Measurements from ENCODE around the gene ADGRG1. TPM values are rescaled to one million over a fixed set of nuclear protein-coding genes. Genes with fewer than 3 reads are reported as not detected.

ADGRG1 gene
- total RNA-seq, 1 experiment from 2014 or later, result 2.0 TPM

GRCh38 chr16:57624806-57625500 lies 3.5 kb upstream of the ADGRG1 start:
- ChIA-PET POLR2A (no interaction called here), CTCF (no interaction called here)
- Mint-ChIP-seq H3K4me1 (peaks cover 36% of the 10 kb centered on the region), H3K9me3 (no peaks in the 10 kb centered on the region), H3K4me3 (no peak overlapping the region), H3K27me3 (ENCODE audit: low read depth) (no peaks in the 10 kb centered on the region; the same call in 1 of the 2 replicates), H3K36me3 (no peaks in the 10 kb centered on the region), H3K27ac (no peak overlapping the region)
- DNase-seq (ENCODE audit: low spot score) (no peak), ATAC-seq (no peak)
- TF ChIP-seq ESRRA (CRISPR knock-in tag; IDR thresholded peaks at IDR 0.05; ENCODE audit: borderline replicate concordance) (no peak), TCF7 (CRISPR knock-in tag; IDR thresholded peaks at IDR 0.05; ENCODE audit: low read depth) (no peak), FOXK1 (CRISPR knock-in tag; IDR thresholded peaks at IDR 0.05) (no peak), ZNF416 (CRISPR knock-in tag; IDR thresholded peaks at IDR 0.05) (no peak), CREB1 (CRISPR knock-in tag; IDR thresholded peaks at IDR 0.05) (no peak), ATF1 (CRISPR knock-in tag; IDR thresholded peaks at IDR 0.05) (no peak), AR (CRISPR knock-in tag; IDR thresholded peaks at IDR 0.05) (no peak), MYBL2 (CRISPR knock-in tag; IDR thresholded peaks at IDR 0.05) (no peak), KAT7 (CRISPR knock-in tag; IDR thresholded peaks at IDR 0.05; ENCODE audit: borderline replicate concordance) (no peak), IRF1 (CRISPR knock-in tag; IDR thresholded peaks at IDR 0.05) (no peak), ZNF281 (CRISPR knock-in tag; IDR thresholded peaks at IDR 0.05) (no peak), NR2C2 (CRISPR knock-in tag; IDR thresholded peaks at IDR 0.05) (no peak), NR1H2 (CRISPR knock-in tag; IDR thresholded peaks at IDR 0.05) (no peak)

- Mint-ChIP-seq H3K4me3 (no peak overlapping the region), H3K27ac (no peak overlapping the region), H3K36me3 (no peaks in the 10 kb centered on the region), H3K9me3 (no peaks in the 10 kb centered on the region), H3K4me1 (peaks cover 35% of the 10 kb centered on the region), H3K27me3 (ENCODE audit: low read depth) (no peaks in the 10 kb centered on the region; the same call in 1 of the 2 replicates)
- ChIA-PET POLR2A (no interaction called here), CTCF (interaction anchor here (0.6 to 3.0 kb wide), 11 partner anchors 12 to 135 kb away, joined by 3 to 27 read pairs (median 10); no protein-coding TSS in a partner anchor)
- DNase-seq (ENCODE audit: low spot score) (no peak), ATAC-seq (no peak)
- TF ChIP-seq ZSCAN18 (CRISPR knock-in tag; IDR thresholded peaks at IDR 0.05) (no peak), MXD4 (CRISPR knock-in tag; IDR thresholded peaks at IDR 0.05; ENCODE audit: borderline replicate concordance) (no peak), ZNF138 (CRISPR knock-in tag; conservative IDR thresholded peaks at IDR 0.05) (no peak), ZNF423 (CRISPR knock-in tag; IDR thresholded peaks at IDR 0.05) (no peak), TEAD1 (CRISPR knock-in tag; IDR thresholded peaks at IDR 0.05) (no peak), FOXK1 (CRISPR knock-in tag; IDR thresholded peaks at IDR 0.05) (no peak), JAZF1 (CRISPR knock-in tag; IDR thresholded peaks at IDR 0.05) (no peak), TCF7 (CRISPR knock-in tag; IDR thresholded peaks at IDR 0.05; ENCODE audit: low read depth) (no peak), SOX15 (CRISPR knock-in tag; IDR thresholded peaks at IDR 0.05) (no peak), NR3C1 (CRISPR knock-in tag; conservative IDR thresholded peaks at IDR 0.05; ENCODE audit: low read depth) (no peak), SMAD3 (CRISPR knock-in tag; IDR thresholded peaks at IDR 0.05; ENCODE audit: borderline replicate concordance) (no peak), GRHL2 (CRISPR knock-in tag; IDR thresholded peaks at IDR 0.05; ENCODE audit: insufficient replicate concordance, severe bottlenecking) (no peak), EMX1 (CRISPR knock-in tag; IDR thresholded peaks at IDR 0.05) (no peak), SMAD4 (CRISPR knock-in tag; IDR thresholded peaks at IDR 0.05) (no peak)
Measured at GRCh38 chr16:57626420-57627170, 1.8 kb upstream of the ADGRG1 start.
